Measurements from ENCODE around the gene SPEM1.
A peak's percentile ranks its signal among the peaks of the same experiment; 100 is the strongest.

SPEM1 gene, protein sequence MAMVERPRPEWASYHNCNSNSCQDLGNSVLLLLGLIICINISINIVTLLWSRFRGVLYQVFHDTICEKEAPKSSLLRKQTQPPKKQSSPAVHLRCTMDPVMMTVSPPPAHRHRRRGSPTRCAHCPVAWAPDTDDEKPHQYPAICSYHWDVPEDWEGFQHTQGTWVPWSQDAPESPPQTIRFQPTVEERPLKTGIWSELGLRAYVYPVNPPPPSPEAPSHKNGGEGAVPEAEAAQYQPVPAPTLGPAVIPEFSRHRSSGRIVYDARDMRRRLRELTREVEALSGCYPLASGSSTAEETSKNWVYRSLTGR

DNA sequence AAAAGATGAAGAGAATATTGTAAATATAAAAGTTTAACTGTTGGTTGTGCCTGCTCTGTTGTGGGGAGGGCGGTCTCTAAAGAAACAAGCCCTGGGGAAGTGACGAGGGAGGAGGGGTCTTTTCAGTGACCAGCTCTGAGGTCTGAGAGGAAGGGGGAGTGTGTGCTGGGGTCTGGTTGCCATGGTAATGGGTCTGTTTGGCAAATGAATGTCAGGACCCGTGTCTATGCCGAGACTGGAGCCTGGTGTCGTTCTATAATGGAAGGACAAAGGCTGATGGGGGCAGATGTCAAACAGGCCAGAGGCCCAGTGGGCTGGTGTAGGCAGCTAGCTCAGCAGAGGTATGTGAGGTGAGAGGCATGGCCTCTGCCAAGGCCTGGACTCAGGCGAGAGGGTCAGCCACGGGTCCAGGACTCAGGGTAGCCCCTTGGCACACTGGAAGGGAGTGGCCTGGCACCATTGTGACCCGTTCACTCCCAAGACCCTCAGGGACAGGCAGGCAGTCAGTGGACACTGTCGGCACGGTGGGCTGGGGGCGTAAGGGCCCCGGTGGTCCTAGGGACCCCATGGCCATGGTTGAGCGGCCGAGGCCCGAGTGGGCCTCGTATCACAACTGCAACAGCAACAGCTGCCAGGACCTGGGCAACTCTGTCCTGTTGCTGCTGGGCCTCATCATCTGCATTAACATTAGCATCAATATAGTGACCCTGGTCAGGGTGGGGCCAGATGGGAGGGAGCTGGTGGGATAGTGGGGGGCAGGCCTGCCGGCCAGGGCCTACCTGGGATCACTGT is at the start of gene SPEM1:
TSS of gene SPEM1 (plus strand) at position 506 of the 792 bp plus-strand sequence. CDS start at position 567, 61 bp downstream.
- Histone ChIP-seq H3K36me3 (ENCODE audit: control insufficient read depth, low read depth, low read length) (peaks cover 14% of the 10 kb centered on the region), H3K4me1 (ENCODE audit: control insufficient read depth, low read depth, low read length) (peaks cover 6% of the 10 kb centered on the region)

DNA sequence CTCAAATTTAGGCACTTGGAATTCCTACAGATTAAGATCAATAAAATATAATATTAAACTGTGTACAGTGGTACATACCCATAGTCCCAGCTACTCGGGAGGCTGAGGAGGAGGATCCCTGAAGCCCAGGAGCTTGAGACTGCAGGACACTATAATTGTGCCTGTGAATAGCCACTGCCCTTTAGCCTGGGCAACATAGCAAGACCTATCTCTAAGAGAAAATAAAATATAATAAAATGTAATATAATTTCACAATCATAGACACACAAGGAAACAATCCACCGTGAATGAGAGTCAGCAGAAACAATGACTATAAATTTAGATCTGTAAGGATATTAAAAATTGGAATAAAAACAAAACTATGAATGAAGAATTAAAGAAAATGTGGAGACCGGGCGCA is 49.3 kb upstream of the SPEM1 start:
- Histone ChIP-seq H3K4me3 (ENCODE audit: low read length) (no peak overlapping the region), H3K4me1 (ENCODE audit: control insufficient read depth, low read depth, low read length) (peaks cover 5% of the 10 kb centered on the region), H3K36me3 (ENCODE audit: control insufficient read depth, low read depth, low read length) (no peaks in the 10 kb centered on the region), H3K27ac (ENCODE audit: low read length) (no peak overlapping the region), H3K9me3 (ENCODE audit: control insufficient read depth, low read depth, low read length) (no peaks in the 10 kb centered on the region), H3K9ac (ENCODE audit: low read length) (no peak overlapping the region), H3K27me3 (ENCODE audit: control insufficient read depth, insufficient read depth, low read length) (no peaks in the 10 kb centered on the region)

More for the DNA sequence above, at the start of gene SPEM1:
- Histone ChIP-seq H3K27me3 (ENCODE audit: control insufficient read depth, insufficient read depth, low read length) (no peaks in the 10 kb centered on the region), H3K27ac (ENCODE audit: low read length) (no peak within 1 kb of the TSS), H3K4me3 (ENCODE audit: low read length) (no peak within 1 kb of the TSS), H3K9me3 (ENCODE audit: control insufficient read depth, low read depth, low read length) (no peaks in the 10 kb centered on the region), H3K9ac (ENCODE audit: low read length) (no peak within 1 kb of the TSS)

DNA sequence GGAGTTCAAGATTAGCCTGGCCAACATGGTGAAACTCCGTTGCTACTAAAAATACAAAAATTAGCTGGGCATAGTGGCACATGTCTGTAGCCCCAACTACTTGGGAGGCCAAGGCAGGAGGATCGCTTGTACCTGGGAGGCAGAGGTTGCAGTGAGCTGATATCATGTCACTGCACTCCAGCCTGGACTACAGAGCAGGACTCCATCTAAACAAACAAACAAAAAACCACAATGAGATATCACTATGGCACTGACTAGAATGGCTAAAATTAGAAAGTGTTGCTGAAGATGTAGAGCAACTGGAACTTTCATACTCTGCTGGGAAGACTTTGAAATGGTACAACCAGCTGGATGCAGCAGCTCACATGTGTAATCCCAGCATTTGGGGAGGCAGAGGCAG is 45.8 kb upstream of the SPEM1 start:
- Histone ChIP-seq H3K4me3 (ENCODE audit: low read length) (no peak overlapping the region), H3K9me3 (ENCODE audit: control insufficient read depth, low read depth, low read length) (peaks cover 2% of the 10 kb centered on the region), H3K4me1 (ENCODE audit: control insufficient read depth, low read depth, low read length) (no peaks in the 10 kb centered on the region), H3K27me3 (ENCODE audit: control insufficient read depth, insufficient read depth, low read length) (peaks cover 2% of the 10 kb centered on the region), H3K9ac (ENCODE audit: low read length) (no peak overlapping the region), H3K27ac (ENCODE audit: low read length) (no peak overlapping the region), H3K36me3 (ENCODE audit: control insufficient read depth, low read depth, low read length) (no peaks in the 10 kb centered on the region)

DNA sequence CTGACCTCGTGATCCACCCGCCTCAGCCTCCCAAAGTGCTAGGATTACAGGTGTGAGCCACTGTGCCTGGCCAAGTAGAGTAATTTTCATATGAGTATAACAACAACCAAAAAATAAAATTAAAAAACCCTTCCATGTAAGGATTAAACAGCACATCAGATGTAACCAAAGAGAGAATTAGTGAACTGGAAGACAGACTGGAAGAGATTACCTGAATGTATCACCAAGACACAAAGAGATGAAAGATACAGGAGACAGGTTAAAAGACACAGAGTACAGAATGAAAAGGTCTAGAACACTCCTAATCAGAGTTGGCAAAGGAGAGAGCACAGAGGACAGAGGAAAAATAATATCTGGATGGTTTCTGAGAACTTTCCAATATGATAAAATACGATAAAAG is 41.0 kb upstream of the SPEM1 start:
- Histone ChIP-seq H3K9me3 (ENCODE audit: control insufficient read depth, low read depth, low read length) (peaks cover 7% of the 10 kb centered on the region), H3K27me3 (ENCODE audit: control insufficient read depth, insufficient read depth, low read length) (peaks cover 48% of the 10 kb centered on the region)

DNA sequence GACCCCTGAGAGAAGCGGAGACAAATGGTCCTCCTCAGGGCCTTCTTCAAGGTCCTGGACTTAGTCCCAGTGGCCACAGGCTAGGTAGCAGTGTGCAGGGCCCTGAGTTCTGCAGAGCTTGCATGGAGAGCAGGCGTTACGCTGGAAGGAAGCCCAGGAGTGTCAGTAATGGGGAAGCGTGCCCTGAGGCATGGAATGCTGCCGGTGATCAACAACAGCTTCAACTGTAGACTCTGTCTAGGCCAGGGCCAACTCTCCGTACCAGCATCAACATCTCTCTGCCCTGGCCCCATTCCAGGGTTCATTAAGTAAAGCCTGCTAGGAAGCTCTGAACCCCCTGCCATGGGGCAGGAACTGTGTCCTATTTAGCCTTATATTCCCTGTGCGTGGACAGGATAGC is 39.8 kb upstream of the SPEM1 start:
- no peak overlapping the region for H3K9ac ChIP-seq (ENCODE audit: low read length)
- no peak overlapping the region for H3K27ac ChIP-seq (ENCODE audit: low read length)
- H3K36me3 ChIP-seq (ENCODE audit: control insufficient read depth, low read depth, low read length), result no peaks in the 10 kb centered on the region
- peaks cover 7% of the 10 kb centered on the region for H3K9me3 ChIP-seq (ENCODE audit: control insufficient read depth, low read depth, low read length)
- peaks cover 53% of the 10 kb centered on the region for H3K27me3 ChIP-seq (ENCODE audit: control insufficient read depth, insufficient read depth, low read length)
- peaks cover 10% of the 10 kb centered on the region for H3K4me1 ChIP-seq (ENCODE audit: control insufficient read depth, low read depth, low read length)
- H3K4me3 ChIP-seq (ENCODE audit: low read length), result peak overlapping the region; percentile 66

More for the DNA sequence above, 41.0 kb upstream of the SPEM1 start:
- no peak overlapping the region for H3K27ac ChIP-seq (ENCODE audit: low read length)
- H3K4me1 ChIP-seq (ENCODE audit: control insufficient read depth, low read depth, low read length), result peaks cover 6% of the 10 kb centered on the region
- H3K4me3 ChIP-seq (ENCODE audit: low read length), result no peak overlapping the region
- H3K9ac ChIP-seq (ENCODE audit: low read length), result no peak overlapping the region
- H3K36me3 ChIP-seq (ENCODE audit: control insufficient read depth, low read depth, low read length), result no peaks in the 10 kb centered on the region

DNA sequence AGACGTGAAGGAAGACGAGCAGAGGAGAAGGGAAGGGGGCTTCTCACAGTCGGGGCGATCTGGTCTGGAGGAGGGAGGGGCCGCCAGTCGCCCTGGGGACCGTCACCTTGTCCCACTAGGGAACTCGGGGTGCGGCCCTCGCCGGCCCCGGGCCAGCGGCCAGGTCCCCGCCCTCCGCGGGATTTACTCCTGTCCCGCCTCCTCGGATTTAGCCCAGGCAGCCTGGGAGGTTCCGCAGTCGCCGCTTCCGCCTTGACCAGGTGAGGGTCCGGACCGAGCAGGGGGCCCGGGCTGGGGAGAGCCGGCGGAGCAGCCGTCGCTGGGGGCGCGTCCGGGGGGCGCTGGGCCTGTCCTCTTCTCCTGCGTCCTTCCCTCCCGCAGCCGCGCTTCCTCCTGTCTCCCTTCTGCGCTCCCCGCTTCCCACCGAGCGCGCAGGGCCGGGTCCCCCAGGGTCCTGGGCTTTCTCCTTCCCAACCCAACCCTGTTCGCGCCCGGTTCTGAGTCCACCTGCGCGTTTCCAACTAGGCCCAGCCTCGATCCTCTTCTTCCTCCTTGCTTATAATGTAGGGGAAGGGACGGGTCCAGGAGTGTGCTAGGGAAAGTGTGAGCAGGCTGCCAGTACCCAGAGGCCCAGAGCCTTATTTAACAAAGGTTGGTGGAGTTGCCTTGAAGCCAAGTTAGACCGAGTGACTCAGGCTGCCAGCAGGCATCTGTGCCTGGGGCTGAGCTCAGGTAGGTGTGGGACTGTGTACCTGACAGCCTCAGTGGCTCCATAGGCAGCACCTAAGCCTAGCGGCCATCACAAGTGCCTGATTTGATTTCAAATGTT is 39.1 kb upstream of the SPEM1 start, which contains the start of gene TNK1:
TSS of gene TNK1 (plus strand) at position 235 of the 829 bp plus-strand sequence. CDS start 1,838 bp downstream, outside the sequence.
- H3K27me3 ChIP-seq (ENCODE audit: control insufficient read depth, insufficient read depth, low read length), result peaks cover 53% of the 10 kb centered on the region
- H3K9ac ChIP-seq (ENCODE audit: low read length), result peak within 1 kb of the TSS; percentile 39
- H3K4me1 ChIP-seq (ENCODE audit: control insufficient read depth, low read depth, low read length), result peaks cover 10% of the 10 kb centered on the region
- H3K9me3 ChIP-seq (ENCODE audit: control insufficient read depth, low read depth, low read length), result peaks cover 7% of the 10 kb centered on the region
- H3K27ac ChIP-seq (ENCODE audit: low read length), result no peak within 1 kb of the TSS
- H3K4me3 ChIP-seq (ENCODE audit: low read length), result peak within 1 kb of the TSS; percentile 66
- H3K36me3 ChIP-seq (ENCODE audit: control insufficient read depth, low read depth, low read length), result no peaks in the 10 kb centered on the region

DNA sequence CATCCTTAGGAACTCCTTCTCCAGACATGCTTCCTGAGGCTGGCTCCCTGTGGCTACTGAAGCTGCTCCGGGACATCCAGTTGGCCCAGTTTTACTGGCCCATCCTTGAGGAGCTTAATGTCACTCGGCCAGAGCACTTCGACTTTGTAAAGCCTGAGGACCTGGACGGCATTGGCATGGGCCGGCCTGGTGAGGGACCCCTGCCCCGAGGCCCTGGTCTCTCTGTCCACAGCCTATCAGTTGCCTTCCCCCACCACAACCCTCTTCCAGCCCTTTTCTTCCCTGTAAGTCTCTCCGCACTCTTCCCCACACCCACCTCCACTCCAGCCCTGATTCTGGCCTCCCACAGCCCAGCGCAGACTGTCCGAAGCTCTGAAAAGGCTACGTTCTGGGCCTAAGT is 37.2 kb upstream of the SPEM1 start:
- Histone ChIP-seq H3K4me3 (ENCODE audit: low read length) (no peak overlapping the region), H3K4me1 (ENCODE audit: control insufficient read depth, low read depth, low read length) (peaks cover 10% of the 10 kb centered on the region), H3K9me3 (ENCODE audit: control insufficient read depth, low read depth, low read length) (peaks cover 7% of the 10 kb centered on the region), H3K27me3 (ENCODE audit: control insufficient read depth, insufficient read depth, low read length) (peaks cover 53% of the 10 kb centered on the region), H3K9ac (ENCODE audit: low read length) (no peak overlapping the region), H3K36me3 (ENCODE audit: control insufficient read depth, low read depth, low read length) (no peaks in the 10 kb centered on the region), H3K27ac (ENCODE audit: low read length) (no peak overlapping the region)

DNA sequence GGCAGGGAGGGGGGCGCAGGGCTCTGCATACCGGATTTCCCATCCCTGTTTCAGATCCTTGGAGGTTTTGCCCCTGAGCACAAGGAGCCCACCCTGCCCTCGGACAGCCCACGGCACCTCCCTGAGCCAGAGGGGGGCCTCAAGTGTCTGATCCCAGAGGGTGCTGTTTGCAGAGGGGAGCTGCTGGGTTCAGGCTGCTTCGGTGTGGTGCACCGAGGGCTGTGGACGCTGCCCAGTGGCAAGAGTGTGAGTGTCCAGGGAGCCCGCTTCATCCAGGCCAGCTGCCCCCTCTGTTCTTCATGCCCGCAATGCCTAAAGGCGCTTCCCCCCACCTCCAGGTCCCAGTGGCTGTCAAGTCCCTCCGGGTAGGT is 36.8 kb upstream of the SPEM1 start:
- H3K4me3 ChIP-seq (ENCODE audit: low read length), result no peak overlapping the region
- peaks cover 7% of the 10 kb centered on the region for H3K9me3 ChIP-seq (ENCODE audit: control insufficient read depth, low read depth, low read length)
- H3K27ac ChIP-seq (ENCODE audit: low read length), result no peak overlapping the region
- peaks cover 53% of the 10 kb centered on the region for H3K27me3 ChIP-seq (ENCODE audit: control insufficient read depth, insufficient read depth, low read length)
- no peak overlapping the region for H3K9ac ChIP-seq (ENCODE audit: low read length)
- H3K4me1 ChIP-seq (ENCODE audit: control insufficient read depth, low read depth, low read length), result peaks cover 10% of the 10 kb centered on the region
- no peaks in the 10 kb centered on the region for H3K36me3 ChIP-seq (ENCODE audit: control insufficient read depth, low read depth, low read length)

DNA sequence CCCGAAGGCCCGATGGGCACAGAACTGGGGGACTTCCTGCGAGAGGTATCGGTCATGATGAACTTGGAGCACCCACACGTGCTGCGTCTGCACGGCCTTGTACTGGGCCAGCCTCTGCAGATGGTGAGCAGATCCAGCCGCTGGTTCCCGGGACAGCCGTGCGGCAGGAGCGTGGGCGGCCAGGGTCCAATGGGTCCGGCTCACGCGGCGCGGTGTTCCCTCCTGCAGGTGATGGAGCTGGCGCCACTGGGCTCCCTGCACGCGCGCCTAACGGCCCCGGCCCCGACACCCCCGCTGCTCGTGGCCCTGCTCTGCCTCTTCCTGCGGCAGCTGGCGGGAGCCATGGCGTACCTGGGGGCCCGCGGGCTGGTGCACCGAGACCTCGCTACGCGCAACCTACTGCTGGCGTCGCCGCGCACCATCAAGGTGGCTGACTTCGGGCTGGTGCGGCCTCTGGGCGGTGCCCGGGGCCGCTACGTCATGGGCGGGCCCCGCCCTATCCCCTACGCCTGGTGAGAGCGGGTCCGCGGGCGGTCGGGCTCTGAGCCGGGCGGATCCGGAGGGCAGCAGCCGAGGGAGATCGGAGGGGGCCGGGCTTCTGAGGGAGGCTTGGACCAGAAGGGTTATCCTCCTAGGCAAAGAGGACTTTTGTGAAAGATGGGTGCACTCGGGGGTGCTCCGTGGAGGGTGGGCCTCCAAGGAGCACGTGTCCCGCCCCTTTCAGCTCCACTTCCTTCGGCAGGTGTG is 36.2 kb upstream of the SPEM1 start:
- H3K9me3 ChIP-seq (ENCODE audit: control insufficient read depth, low read depth, low read length), result peaks cover 7% of the 10 kb centered on the region
- peak overlapping the region; percentile 65 for H3K4me3 ChIP-seq (ENCODE audit: low read length)
- H3K4me1 ChIP-seq (ENCODE audit: control insufficient read depth, low read depth, low read length), result peaks cover 10% of the 10 kb centered on the region
- H3K36me3 ChIP-seq (ENCODE audit: control insufficient read depth, low read depth, low read length), result peaks cover under 1% of the 10 kb centered on the region
- H3K27ac ChIP-seq (ENCODE audit: low read length), result no peak overlapping the region
- peaks cover 53% of the 10 kb centered on the region for H3K27me3 ChIP-seq (ENCODE audit: control insufficient read depth, insufficient read depth, low read length)
- H3K9ac ChIP-seq (ENCODE audit: low read length), result no peak overlapping the region

DNA sequence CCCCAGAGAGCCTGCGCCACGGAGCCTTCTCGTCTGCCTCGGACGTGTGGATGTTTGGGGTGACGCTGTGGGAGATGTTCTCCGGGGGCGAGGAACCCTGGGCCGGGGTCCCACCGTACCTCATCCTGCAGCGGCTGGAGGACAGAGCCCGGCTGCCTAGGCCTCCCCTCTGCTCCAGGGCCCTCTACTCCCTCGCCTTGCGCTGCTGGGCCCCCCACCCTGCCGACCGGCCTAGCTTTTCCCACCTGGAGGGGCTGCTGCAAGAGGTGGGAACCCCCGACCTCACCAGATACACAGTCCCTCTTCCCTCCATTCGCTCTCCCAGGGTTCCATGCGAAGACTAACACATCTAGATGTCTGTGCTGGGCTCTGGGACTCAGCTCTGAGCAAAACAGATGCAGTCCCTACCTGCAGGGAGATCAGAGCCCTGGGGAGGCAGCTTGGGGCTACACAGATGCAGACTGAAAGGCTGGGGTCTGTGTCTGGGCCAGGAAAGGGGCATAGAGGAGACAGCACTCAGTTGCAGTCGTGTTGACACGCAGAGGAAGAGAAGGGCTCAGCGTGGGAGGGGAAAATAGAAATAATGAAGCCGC is 35.5 kb upstream of the SPEM1 start:
- no peak overlapping the region for H3K27ac ChIP-seq (ENCODE audit: low read length)
- peaks cover 2% of the 10 kb centered on the region for H3K9me3 ChIP-seq (ENCODE audit: control insufficient read depth, low read depth, low read length)
- peak overlapping the region; percentile 65 for H3K4me3 ChIP-seq (ENCODE audit: low read length)
- H3K36me3 ChIP-seq (ENCODE audit: control insufficient read depth, low read depth, low read length), result peaks cover 7% of the 10 kb centered on the region
- H3K4me1 ChIP-seq (ENCODE audit: control insufficient read depth, low read depth, low read length), result peaks cover 10% of the 10 kb centered on the region
- no peak overlapping the region for H3K9ac ChIP-seq (ENCODE audit: low read length)
- peaks cover 49% of the 10 kb centered on the region for H3K27me3 ChIP-seq (ENCODE audit: control insufficient read depth, insufficient read depth, low read length)
